ENCODE results near the gene GBGT1.

- TF ChIP-seq CTCF (IDR thresholded peaks at IDR 0.05) (no peak), POLR2A (IDR thresholded peaks at IDR 0.05) (no peak)
Observed at GRCh38 chr9:133158695-133159094, 5.0 kb downstream of the GBGT1 start.

Measured in stomach (tissue), 4 donors.